Neural cell (in vitro differentiated cells): ENCODE measurements around the gene SUGCT.

Source experiments
- EP300 ChIP-seq: fragments of 450-650 bp; conservative IDR thresholded peaks from 2 replicates; pipeline ENCODE4 v1.6.1; 2014; ENCODE audit warnings: antibody characterized with exemption, mild to moderate bottlenecking, moderate library complexity; ENCODE audit not compliant: poor library complexity, severe bottlenecking
- EZH2 ChIP-seq: fragments of 200-600, 300-800 bp; shearing (Covaris generic), sonication (generic); IDR thresholded peaks from 2 replicates; pipeline ENCODE4 v1.6.1; 2014; ENCODE audit warnings: antibody characterized with exemption, low read length, borderline replicate concordance, mild to moderate bottlenecking; ENCODE audit not compliant: insufficient read depth, poor library complexity, severe bottlenecking
- MXI1 ChIP-seq: fragments of 450-650 bp; conservative IDR thresholded peaks from 2 replicates; pipeline ENCODE4 v1.6.1; 2014; ENCODE audit warnings: antibody characterized with exemption, mild to moderate bottlenecking; ENCODE audit not compliant: poor library complexity, severe bottlenecking
- POLR2AphosphoS5 ChIP-seq: IDR thresholded peaks from 2 replicates; pipeline ENCODE4 v1.6.1; 2012
- RAD21 ChIP-seq: fragments of 450-650 bp; conservative IDR thresholded peaks from 2 replicates; pipeline ENCODE4 v1.6.1; 2014; ENCODE audit warnings: antibody characterized with exemption, mild to moderate bottlenecking, moderate library complexity
- REST ChIP-seq: IDR thresholded peaks from 2 replicates; pipeline ENCODE4 v1.6.1; 2012; ENCODE audit warnings: borderline replicate concordance
- SMC3 ChIP-seq: fragments of 450-650 bp; conservative IDR thresholded peaks from 2 replicates; pipeline ENCODE4 v1.6.1; 2014; ENCODE audit warnings: antibody characterized with exemption, mild to moderate bottlenecking, moderate library complexity; ENCODE audit not compliant: poor library complexity
- TAF1 ChIP-seq: IDR thresholded peaks from 2 replicates; pipeline ENCODE4 v1.6.1; 2012; ENCODE audit warnings: low read depth
- TF ChIP-seq, protein P1 (sequence below): fragments of 450-650 bp; IDR thresholded peaks from 2 replicates; pipeline ENCODE4 v1.5.1; 2014; ENCODE audit warnings: antibody characterized with exemption, mild to moderate bottlenecking, moderate library complexity; ENCODE audit not compliant: poor library complexity, severe bottlenecking

- TF ChIP-seq, protein P1, sequence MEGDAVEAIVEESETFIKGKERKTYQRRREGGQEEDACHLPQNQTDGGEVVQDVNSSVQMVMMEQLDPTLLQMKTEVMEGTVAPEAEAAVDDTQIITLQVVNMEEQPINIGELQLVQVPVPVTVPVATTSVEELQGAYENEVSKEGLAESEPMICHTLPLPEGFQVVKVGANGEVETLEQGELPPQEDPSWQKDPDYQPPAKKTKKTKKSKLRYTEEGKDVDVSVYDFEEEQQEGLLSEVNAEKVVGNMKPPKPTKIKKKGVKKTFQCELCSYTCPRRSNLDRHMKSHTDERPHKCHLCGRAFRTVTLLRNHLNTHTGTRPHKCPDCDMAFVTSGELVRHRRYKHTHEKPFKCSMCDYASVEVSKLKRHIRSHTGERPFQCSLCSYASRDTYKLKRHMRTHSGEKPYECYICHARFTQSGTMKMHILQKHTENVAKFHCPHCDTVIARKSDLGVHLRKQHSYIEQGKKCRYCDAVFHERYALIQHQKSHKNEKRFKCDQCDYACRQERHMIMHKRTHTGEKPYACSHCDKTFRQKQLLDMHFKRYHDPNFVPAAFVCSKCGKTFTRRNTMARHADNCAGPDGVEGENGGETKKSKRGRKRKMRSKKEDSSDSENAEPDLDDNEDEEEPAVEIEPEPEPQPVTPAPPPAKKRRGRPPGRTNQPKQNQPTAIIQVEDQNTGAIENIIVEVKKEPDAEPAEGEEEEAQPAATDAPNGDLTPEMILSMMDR, result no peak
- TF ChIP-seq TAF1 (no peak), EZH2 (no peak), EP300 (no peak), SMC3 (no peak), REST (no peak), POLR2AphosphoS5 (no peak), MXI1 (no peak), RAD21 (no peak)
These were observed 521.5 kb downstream of the SUGCT start for GRCh38 chr7:40656349-40656748.
